SHP77 (cell line): ENCODE data around the gene ADORA2A.

Experiments used
- DNase-seq, 2 experiments: peaks; one replicate each; lab custom pipeline; 2025; lab: John Stamatoyannopoulos, UW

ADORA2A gene

GRCh38 chr22:24427500-24428164, at the start of gene ADORA2A:
TSS of gene ADORA2A (plus strand) at chr22:24427599. CDS start at chr22:24433405, 5,806 bp downstream.
- DNase-seq = peak in 1 of 2 experiments; percentile 45

GRCh38 chr22:24379536-24379935, 47.9 kb upstream of the ADORA2A start:
- no peak for DNase-seq

- no peak for DNase-seq
Observed at GRCh38 chr22:24380220-24380904, 47.0 kb upstream of the ADORA2A start.

GRCh38 chr22:24380905-24381230, 46.5 kb upstream of the ADORA2A start:
- DNase-seq = no peak

- DNase-seq = no peak
Observed at GRCh38 chr22:24383061-24383460, 44.3 kb upstream of the ADORA2A start.

GRCh38 chr22:24384131-24384530, 43.3 kb upstream of the ADORA2A start:
- DNase-seq = no peak

- no peak for DNase-seq
Observed at GRCh38 chr22:24386937-24387471, 40.4 kb upstream of the ADORA2A start.

GRCh38 chr22:24389680-24390079, 37.7 kb upstream of the ADORA2A start:
- no peak for DNase-seq

- no peak for DNase-seq
Observed at GRCh38 chr22:24390156-24390555, 37.2 kb upstream of the ADORA2A start.

- DNase-seq = no peak
Observed at GRCh38 chr22:24390576-24390975, 36.8 kb upstream of the ADORA2A start.

- DNase-seq = no peak
Observed at GRCh38 chr22:24391836-24392217, 35.6 kb upstream of the ADORA2A start.

GRCh38 chr22:24392218-24392931, 35.0 kb upstream of the ADORA2A start:
- no peak for DNase-seq

- no peak for DNase-seq
Observed at GRCh38 chr22:24393012-24393559, 34.3 kb upstream of the ADORA2A start.

GRCh38 chr22:24393848-24394247, 33.6 kb upstream of the ADORA2A start:
- no peak for DNase-seq

- no peak for DNase-seq
Observed at GRCh38 chr22:24394254-24394653, 33.1 kb upstream of the ADORA2A start.

- no peak for DNase-seq
Observed at GRCh38 chr22:24398409-24398808, 29.0 kb upstream of the ADORA2A start.

GRCh38 chr22:24400034-24400725, 27.2 kb upstream of the ADORA2A start:
- no peak for DNase-seq

GRCh38 chr22:24400726-24401596, 26.4 kb upstream of the ADORA2A start:
- DNase-seq = no peak

- no peak for DNase-seq
Observed at GRCh38 chr22:24401931-24402367, 25.4 kb upstream of the ADORA2A start.

- DNase-seq = peak; percentile 20 to 55
Observed at GRCh38 chr22:24402460-24403192, 24.8 kb upstream of the ADORA2A start.
